ENCODE results near the gene PNRC1.
"Not testable (repeated sequence)": the region's sequence is repeated elsewhere in the genome, so short reads cannot be mapped to it uniquely, and the experiment has no call there.

PNRC1 gene
- total RNA-seq = 1,271 reads per million, percentile 99 among the genes with 10 or more reads in this experiment

DNA sequence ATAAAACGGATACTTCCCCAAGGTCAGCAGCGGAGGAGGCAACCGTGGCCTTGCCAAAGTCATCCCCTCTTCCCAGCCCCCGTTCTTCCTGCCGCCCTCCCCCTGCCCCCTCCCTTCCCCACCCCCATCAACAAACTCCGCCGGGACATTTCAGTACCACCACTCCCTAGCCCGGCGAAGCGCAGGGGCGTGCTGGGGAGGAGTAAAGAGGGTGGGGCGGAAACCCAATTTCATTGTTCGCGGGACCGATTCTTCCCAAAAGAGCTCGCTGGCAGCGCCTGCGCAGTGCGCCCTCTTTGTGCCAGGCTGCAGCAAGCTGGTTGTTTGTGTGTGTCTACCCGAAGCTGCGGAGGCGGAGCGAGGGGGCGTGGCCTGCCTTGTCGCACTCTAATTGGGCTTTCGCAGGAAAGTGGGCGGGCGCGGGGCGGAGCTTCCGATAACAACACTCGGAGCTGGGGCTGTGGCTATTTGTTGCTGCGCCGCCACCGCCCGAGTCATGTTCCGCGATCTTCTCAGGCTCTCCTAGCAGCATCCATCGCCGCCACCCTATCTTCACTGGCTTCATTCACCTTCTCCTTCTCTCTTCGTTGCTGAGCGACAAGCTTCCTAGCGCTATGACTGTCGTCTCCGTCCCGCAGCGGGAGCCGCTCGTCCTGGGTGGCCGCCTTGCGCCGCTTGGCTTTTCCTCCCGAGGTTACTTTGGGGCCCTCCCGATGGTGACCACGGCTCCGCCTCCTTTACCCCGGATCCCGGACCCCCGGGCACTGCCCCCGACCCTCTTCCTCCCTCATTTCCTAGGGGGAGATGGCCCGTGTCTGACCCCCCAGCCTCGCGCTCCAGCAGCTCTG is at the start of gene PNRC1:
PNRC1 (plus strand) TSS at position 471 of the 848 bp plus-strand sequence; CDS start at position 615, 144 bp downstream.
- DNase-seq = peak; percentile 100

DNA sequence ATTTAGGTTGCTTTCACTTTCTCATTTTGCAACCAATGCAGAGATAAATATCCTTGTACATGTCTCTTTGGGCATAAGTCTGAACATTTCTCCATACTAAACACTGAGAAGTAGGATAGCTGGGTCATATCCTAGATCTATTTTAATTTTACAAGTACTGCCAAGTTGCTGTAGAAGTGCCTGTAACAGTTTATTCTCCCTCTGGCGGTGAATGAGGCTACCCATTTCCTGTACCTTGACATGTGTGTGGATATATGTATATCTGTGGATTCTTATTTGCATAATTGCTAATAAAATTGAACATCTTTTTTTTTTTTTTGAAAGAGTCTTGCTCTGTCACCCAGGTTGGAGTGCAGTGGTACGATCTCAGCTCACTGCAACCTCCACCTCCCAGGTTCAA is 48.0 kb upstream of the PNRC1 start:
- DNase-seq = no peak

DNA sequence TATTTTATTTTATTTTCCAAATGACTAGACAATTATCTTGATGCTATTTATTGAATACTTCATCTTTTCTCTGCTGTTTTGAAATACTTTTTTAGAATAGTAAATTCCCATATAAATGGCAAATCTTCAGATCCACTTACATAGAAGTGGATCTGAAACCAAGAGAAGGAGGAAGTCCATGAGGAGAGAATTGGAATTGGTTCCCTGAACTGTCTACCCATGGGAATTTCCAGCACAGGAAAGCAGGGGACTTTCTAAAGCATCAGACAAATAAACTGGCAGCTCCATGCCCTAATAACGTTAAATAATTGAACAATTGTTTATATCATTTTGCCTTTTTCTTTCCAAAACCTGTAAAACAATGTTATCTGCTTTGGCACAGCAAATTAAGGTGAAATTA is 47.1 kb upstream of the PNRC1 start:
- DNase-seq = no peak

DNA sequence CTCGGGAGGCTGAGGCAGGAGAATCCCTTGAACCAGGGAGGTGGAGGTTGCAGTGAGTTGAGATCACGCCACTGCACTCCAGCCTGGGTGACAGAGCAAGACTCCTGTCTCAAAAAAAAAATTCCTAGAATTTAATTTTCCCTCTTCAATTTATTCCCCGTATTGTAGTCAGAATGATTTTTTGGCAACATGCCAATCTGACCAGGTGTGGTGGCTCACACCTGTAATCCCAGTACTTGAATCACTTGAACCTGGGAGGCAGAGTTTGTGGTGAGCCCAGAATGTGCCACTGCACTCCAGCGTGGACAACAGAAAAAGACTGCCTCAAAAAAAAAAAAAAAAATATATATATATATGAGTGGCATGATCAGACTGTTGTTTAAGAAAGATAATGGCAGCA is 46.4 kb upstream of the PNRC1 start:
- not testable (repeated sequence) for DNase-seq

DNA sequence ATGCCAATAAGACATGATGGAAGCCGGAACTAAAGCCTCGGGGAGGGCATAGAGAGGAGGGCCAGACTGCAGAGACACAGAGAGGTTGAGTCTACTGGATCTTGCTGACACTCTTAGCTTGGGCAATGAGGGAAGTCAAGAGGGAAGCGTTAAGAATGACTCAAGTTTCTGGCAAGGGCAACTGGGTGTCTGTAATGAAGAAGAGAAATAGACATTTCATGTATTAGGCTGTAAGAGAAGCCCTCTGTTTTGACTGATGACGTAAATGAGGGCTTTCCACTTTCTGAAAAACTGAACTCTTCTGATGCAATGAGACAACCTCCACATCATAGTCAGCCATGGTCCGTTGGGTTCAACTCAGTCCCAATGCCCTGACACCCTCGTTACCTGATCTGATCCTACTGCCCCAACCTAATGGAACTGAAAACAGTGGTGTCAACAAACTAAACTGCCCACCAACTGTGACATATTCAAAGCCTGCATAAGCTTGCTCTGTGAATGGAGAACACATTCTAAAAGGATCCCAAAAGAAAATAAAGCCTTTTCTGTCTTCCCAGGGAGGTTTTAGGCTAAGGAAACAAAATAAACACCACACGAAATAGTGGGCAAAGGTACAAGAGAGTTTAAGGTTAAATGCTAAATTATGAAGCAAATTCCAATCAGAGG is 45.8 kb upstream of the PNRC1 start:
- no peak for DNase-seq

DNA sequence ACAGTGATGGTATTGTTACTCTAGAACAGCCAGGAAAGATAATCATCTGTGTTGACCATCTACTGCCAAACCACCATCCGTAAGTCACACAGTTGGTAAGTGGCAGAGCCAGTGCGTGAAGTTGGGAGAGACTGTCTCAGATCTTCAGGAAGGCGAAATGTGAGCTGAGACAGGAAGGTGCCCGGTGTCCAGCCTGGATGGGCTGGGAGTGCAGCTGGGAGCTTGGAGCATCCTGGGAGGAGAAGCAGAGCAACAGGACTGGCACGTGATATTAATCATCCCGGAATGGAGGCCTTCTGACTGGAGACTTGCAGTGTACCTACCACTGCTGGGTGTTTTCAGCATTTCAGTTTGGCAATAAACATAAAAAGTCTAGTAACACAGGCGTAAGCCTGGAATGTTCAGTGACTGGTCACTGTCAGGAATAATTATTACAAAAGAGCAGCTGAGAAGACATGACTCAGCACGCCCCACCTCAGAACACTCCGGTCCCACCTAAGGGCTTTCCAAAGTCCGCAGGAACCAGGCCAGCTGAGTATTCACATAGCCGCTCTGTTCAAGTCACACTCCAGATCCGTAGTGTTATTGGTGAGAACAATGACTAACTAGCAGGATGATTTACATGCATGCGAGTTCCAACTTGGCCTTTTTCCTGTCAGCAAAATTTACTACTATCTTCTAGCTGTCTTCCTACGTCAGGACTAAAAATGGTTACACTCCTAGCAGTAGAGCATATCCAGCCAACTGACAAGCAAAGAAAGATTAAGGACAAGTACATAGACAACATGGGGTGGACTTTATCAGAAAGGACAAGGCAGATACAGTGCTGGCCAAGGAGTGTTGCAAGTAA is 45.1 kb upstream of the PNRC1 start:
- no peak for DNase-seq

DNA sequence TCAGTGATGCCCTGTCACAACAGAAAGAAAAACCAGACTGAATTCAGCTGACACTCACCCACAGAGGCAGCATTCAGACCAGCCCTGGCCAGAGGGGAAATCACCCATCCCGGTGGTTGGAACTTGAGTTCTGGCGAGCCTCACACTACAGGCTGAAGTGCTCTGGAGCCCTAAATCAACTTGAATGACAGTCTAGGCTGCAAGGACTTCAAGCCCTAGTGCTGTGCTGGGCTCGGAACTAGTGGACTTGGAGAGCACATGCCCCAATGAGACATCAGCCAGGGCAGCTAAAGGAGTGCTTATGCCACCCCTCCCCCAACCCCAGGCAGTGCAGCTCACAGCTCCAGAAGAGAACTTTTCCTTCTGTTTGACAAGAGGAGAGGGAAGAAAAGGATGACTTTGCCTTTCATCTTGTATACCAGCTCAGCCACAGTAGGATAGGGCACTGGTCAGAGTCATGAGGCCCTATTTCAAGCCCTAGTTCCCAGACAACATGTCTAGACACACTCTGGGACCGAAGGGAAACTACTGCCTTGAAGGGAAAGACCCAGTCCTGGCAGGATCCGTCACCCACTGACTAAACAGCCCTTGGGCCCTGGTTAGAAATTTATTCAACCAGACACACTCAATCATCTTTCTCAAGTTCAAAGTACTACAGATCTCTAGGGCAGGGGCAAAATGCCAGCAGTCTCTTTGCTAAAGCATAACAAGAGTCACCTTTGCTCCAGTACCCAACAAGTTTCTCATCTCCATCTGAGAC is 43.2 kb upstream of the PNRC1 start:
- DNase-seq = no peak

DNA sequence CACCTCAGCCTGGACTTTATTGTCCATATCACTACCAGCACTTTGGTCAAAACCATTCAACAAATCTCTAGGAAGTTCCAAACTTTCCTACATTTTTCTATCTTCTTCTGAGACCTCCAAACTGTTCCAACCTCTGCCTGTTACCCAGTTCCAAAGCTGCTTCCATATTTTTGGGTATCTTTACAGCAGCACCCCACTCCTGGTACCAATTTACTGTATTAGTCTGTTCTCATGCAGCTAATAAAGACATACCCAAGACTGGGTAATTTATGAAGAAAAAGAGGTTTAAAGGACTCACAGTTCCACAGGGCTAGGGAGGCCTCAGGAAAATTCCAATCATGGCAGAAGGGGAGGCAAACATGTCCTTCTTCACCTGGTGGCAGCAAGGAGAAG is 42.7 kb upstream of the PNRC1 start:
- DNase-seq = not testable (repeated sequence)

DNA sequence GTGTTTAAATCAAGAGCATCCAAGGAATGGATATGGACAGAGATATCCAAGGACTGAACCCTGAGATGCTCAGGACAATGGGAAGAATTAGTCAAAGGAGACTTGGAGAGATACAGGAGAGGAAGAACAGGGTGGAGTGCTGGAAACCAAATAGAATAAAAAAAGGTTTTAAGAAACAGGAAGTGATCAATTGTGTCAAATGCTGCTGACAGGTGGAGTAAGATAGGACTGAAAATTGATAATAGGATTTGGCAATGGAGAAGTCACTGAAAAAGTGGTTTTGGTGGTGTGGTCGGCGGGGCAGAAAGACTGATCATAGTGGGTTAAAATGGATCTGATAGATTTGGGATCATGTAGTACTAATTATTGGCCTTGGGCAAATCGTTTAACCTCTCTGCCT is 37.9 kb upstream of the PNRC1 start:
- DNase-seq = no peak

DNA sequence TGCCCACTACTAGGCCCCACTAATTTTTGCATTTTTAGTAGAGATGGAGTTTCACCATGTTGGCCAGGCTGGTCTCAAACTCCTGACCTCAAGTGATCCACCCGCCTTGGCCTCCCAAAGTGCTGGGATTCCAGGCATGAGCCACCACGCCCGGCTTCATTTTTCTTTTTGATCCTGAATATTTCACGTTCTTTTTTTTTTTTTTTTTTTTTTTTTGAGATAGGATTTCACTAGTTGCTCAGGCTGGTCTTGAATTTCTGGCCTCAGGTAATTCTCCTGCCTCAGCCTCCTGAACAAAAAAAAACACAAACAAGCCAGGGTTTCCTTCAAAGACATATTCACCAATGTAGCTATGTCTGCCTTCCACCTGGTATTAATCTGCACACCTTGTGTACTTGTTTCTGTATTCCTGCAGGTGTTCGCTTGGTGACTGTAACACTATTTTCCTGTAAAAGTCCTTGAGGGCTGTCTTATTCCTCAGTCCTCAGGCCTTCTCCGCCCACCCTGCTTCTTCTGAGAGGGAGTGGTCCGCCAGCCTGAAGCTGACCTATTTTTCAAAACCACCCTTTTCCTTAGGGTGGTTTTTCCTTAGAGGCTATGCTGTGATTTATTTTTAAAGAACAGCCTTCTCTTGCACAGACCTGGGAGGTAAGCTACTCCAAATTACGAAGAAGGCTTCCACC is 36.1 kb upstream of the PNRC1 start:
- no peak for DNase-seq

DNA sequence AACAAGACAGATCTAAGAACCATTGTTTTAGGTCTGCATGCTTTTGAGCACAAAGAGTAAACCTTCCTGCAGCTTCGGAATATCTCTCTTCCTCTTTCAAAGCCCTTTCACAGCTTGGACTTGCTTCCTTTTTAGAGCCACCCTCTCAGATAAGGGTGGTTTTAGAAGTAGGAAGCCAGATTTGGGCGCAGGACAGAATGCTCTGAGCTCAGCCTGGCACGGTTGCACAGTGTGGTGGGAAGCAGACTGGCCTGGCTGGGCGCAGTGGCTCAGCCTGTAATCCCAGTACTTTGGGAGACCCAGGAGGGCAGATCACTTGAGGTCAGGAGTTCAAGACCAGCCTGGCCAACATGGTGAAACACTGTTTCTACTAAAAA is 35.6 kb upstream of the PNRC1 start:
- no peak for DNase-seq

DNA sequence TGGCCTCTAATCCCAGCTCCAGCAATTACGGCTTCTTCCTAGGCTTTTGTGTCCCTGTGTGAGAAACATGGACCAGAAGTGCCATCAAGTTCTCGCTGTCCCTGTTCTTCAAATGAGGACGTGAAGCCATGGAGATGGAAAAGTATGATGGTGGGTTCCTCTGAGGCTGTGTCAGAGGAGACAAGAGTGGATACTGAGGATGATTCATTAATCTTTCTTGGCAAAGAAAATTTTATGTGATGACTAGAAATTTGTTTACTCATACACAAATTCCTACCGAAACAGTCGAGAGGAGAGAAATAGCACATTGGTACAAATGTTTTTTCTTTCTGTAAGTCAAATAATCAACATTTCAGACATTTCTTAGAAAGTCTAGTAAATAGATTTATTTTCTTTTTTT is 35.0 kb upstream of the PNRC1 start:
- no peak for DNase-seq

DNA sequence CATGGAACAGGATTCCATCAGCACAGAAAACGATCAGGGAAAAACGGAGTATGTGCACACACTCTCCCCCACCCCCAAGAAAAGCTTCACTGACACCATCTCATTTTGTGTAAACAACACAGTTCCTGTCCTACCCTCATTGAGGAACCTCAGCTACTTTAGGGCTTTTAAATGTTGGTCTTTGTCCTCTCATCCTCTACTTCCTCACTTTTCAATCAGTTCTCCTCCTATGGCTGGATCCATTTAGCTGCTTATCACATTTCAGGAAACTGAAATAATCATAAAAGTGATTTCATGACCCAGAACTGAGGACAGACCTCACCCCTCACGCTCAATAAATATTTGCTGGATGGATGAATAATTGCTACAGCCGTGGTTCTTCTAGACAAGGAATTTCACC is 33.1 kb upstream of the PNRC1 start:
- no peak for DNase-seq

DNA sequence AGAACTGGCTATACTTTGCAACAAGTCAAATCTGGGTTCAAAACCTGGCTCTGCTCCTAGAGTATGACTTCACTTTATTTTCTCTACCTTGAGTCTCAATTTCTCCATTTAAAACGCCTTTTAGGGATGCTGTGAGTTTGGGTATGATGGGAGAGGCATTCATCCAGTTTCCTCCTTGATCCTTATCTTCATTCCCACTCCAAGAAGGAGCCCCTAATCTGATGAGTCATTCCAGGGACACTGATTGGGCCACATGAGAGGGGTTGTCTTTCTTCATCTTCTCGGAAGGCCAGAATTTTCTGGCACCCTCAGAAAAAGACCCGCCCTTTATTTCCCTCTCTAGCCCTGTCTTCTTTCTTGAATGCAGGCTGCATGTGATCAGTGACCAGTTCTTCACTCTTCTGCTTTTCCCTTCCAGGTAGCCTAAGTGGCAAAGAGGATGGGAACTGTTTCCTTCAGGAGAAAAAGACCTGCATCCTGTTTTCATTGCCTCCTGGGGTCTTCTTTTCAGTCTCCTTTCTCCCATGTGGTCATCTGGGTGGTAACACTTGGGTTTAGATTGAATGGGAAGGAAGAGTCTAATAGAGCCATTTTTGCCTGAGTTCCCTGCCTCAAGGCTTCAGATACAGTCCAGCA is 32.1 kb upstream of the PNRC1 start:
- no peak for DNase-seq

DNA sequence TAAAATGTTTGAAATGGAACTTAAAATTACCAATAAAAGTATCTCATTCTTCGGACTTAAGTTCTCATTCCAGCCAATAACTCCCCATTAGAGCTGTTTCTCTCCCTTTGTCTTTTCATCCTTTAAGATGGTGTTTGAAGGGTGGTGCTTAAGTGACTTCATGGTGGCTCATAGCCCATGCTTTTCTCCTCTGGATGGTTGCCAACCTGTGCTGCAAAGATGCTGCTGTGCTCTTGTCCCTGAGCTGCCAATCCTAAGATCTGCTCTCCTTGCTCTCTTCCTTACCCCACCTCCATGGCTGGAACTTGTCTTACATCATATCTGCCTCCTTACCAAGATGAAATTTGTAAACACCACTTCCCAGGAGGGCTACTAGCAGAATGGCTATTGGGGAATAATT is 31.6 kb upstream of the PNRC1 start:
- no peak for DNase-seq

DNA sequence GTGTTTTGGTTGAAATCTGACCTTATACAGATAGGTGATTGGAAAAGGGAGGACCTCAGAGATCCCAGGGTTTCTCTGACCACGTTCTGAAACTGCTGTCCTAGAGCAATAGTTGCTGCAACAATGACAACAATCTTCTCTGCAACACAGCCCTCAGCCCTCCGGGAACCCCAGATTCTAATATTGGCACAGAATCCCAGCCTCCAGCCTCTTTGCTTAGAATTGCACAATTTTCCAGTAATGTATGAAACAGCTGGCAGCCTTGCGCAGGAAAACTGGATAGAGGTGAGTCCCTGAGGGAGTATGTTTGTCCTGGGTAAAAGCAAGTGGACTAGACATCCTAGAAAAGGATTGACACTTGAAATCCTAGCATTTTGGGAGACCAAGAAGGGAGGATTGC is 30.4 kb upstream of the PNRC1 start:
- DNase-seq = no peak

DNA sequence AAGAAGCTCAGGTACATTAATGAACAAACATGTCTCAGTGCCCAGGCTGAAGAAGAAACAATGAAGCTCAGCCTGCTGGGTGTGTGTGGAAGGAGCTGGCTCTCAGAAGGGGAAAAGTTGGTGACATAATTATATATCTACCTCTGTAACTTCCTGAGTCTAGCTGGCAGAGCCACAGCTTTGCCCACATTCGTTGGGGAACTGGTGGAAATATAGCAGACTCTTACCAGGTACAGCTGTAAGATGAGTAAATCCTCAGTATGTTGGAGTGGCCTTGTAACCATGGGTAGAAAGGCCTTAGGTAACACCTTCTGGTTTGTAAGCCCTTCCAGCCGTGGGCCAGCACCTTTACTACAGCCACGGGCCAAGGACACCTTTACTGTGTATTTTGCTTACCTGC is 29.9 kb upstream of the PNRC1 start:
- DNase-seq = no peak

DNA sequence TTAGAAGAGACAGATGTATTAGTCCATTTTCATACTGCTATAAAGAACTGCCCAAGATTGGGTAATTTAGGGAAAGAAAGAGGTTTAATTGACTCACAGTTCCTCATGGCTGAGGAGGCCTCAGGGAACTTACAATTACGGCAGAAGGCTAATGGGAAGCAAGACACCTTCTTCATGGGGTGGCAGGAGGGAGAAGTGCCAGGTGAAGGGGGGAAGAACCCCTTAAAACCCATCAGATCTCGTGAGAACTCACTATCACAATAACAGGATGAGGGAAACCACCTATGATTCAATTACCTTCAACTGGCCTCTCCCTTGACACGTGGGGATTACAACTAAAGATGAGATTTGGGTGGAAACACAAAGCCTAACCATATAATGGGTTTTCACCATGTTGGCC is 28.9 kb upstream of the PNRC1 start:
- DNase-seq = no peak

DNA sequence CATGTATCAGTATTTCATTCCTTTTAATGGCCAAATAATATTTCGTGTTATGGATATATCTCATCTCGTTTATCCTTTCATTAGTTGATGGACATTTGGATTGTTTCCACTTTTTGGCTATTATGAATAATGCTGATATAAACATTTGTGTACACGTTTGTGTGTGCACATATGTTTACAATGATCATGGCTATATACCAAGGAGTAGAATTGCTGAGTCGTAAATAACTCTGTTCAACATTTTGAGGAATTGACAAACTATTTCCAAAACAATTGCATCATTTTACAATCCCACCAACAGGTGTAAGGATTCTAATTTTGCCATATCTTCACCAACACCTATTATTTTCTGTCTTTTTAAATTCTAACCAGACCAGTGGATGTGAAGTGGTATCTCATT is 26.3 kb upstream of the PNRC1 start:
- no peak for DNase-seq

DNA sequence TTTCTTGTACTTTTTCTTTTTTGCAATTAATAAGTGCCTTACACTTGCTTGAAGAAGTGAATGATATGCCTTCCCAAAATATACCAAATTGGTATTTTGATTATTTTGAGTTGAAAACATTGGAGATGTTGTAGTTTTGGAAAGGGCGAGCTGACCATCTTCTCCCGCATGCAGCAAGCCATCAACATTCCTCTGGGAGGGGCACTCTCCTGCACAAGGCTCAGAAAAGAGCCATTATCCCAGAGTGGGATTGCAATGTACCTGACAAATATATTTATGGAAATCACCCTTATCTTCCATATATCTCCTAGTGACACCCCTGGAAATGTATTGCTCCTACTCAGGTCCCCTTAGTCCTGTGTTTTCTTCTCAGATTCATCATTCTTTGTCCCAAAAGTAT is 22.8 kb upstream of the PNRC1 start:
- no peak for DNase-seq

DNA sequence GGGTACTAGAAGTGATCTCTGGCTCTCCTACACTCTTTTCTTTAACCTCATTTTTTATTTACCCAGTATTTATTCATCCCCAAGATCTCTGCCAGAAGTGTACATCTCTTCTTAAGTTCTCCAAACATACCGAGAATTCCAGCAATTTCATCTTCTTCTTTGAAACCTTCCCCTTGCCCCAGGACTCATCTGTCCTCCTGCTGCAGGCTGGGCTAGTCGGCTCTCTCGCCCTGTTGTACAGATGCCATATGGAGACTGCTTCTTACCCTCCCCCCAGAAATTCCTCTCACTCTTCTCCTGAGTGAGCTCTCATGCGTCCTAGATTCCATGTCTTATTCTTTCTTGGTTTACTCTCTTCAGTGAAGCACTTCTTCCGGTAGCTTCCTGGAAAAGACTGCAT is 21.9 kb upstream of the PNRC1 start:
- no peak for DNase-seq

DNA sequence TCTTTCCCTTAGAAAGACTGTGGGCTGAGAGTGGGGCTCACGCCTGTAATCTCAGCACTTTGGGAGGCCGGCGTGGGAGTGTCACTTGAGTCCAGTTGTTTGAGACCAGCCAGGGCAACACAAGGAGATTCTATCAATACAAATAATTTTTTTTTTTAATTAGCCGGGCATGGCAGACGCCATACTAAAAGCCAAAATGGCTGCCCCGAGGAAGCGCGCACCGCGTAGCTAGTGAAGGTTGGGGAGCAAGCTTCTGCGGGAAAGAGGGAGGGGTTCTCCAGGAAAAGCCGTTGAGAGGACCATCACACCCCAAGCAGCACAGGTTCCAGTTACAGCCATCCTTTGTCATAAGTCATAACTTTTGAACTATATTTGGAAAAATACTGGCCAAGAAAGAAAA is 21.3 kb upstream of the PNRC1 start:
- DNase-seq = no peak
